Adrenal gland (tissue), 12 donors: ENCODE data around the gene TXN. TPM values are rescaled to one million over a fixed set of nuclear protein-coding genes. Genes with fewer than 3 reads are reported as not detected.
"Not testable (repeated sequence)": the region's sequence is repeated elsewhere in the genome, so short reads cannot be mapped to it uniquely, and the experiment has no call there.

Source experiments
- DNase-seq, 7 donors: peaks; one replicate each; pipeline ENCODE4 v3.0.0-alpha.2; 2019 to 2020
- H3K27ac ChIP-seq, 5 donors: fragments of 200-600 bp; sonication (generic) in 4 of 5; 1 replicate in 3 of 5; 2 replicates in 2 of 5; pipeline versions ENCODE4 v1.5.1 to v1.8.0; 2016 to 2020; ENCODE audit warnings: mild to moderate bottlenecking in 1 of 5
- H3K27me3 ChIP-seq: fragments of 200-600 bp; 2 replicates; pipeline ENCODE4 v1.8.0; 2021
- H3K36me3 ChIP-seq, 2 donors: fragments of 200-600 bp; replicated peaks in 1 of 2; 1 replicate in 1 of 2; 2 replicates in 1 of 2; pipeline versions ENCODE4 v1.5.1 to v1.8.0; 2018 to 2022
- H3K4me1 ChIP-seq, 2 donors: fragments of 200-600 bp; replicated peaks in 1 of 2; 1 replicate in 1 of 2; 2 replicates in 1 of 2; pipeline versions ENCODE4 v1.5.1 to v1.8.0; 2018 to 2021
- H3K4me3 ChIP-seq, 4 donors: fragments of 200-600 bp; sonication (generic) in 3 of 4; one replicate each; pipeline ENCODE4 v1.5.1; 2016 to 2018
- H3K9me3 ChIP-seq, 3 donors: fragments of 200-600 bp; sonication (generic) in 1 of 3; replicated peaks in 1 of 3; 1 replicate in 2 of 3; 2 replicates in 1 of 3; pipeline versions ENCODE4 v1.5.1 to v1.8.0; 2016 to 2021
- CTCF ChIP-seq, 6 experiments: fragments of 450-650 bp in 4 of 6; fragments of 200-600 bp in 2 of 6; sonication (generic) in 1 of 6; IDR thresholded peaks; 1 replicate in 5 of 6; 2 replicates in 1 of 6; pipeline versions ENCODE4 v1.5.1 to v1.8.0; 2016 to 2021; ENCODE audit warnings: antibody characterized with exemption in 6 of 6, mild to moderate bottlenecking in 2 of 6, moderate library complexity in 1 of 6
- POLR2A ChIP-seq, 2 donors: fragments of 450-650 bp; IDR thresholded peaks; one replicate each; pipeline ENCODE4 v1.6.1; 2017; ENCODE audit warnings: antibody characterized with exemption in 2 of 2, mild to moderate bottlenecking in 2 of 2, moderate library complexity in 1 of 2
- WGBS, 4 donors: extraction: QIAGEN DNeasy Blood & Tissue Kit in 2 of 4; methylation state at CpG; one replicate each; pipeline versions ENCODE4 v1.1.5 to v1.1.7; 2013 to 2017; 5-methylcytosine and 5-hydroxymethylcytosine counted together
- intact Hi-C, 2 donors: fragments of 100-400 bp; cut with DNase I; formaldehyde crosslinking; loops; one replicate each; pipeline versions ENCODE4 v1.14.1 to v1.15.0; 2022 to 2023
- polyA plus RNA-seq, 3 donors: library from polyadenylated mRNA; stranded (reverse); fragments of 200-250 nt in 2 of 3; fragments of 350-450 nt in 1 of 3; fragmentation: Illumina TruSeq in 1 of 3; extraction: RNeasy Lipid Tissue Mini Kit (QIAGEN cat#74804) in 1 of 3; gene quantifications; one replicate each; pipeline ENCODE4 v1.2.3, GENCODE V29; 2013 to 2014
- total RNA-seq, 9 donors: library from RNA; depleted of rRNA in 4 of 9; stranded (reverse); fragments of >200 nt in 4 of 9; fragments of 120-200 nt in 1 of 9; fragmentation: NEBNext Ultra II Directional in 1 of 9; extraction: Animal tissue kit (Norgen Biotek cat#: 25700) in 1 of 9; gene quantifications; one replicate each; pipeline versions ENCODE4 v1.1.0 to v1.2.4, GENCODE V29; 2013 to 2023
- donor health status: healthy with polysubstance abuse.
- donor health status: Bipolar disorder and iron deficiency.
- donor health status: DM: yes; HTN: yes; CAD: no.
- donor health status: DM: no; HTN: no; CAD: no.
- donor health status: DM: no; HTN: no; CAD: no.
- donor health status: DM: yes; HTN: yes; CAD: no.

Gene TXN
- total and polyA plus RNA-seq, 12 donors = 60.3 to 331 (median 112) TPM

GRCh38 chr9:110202232-110202631 is 54.1 kb downstream of the TXN start:
- peak in 1 of 7 donors; percentile 9 for DNase-seq
- no peak for TF ChIP-seq POLR2A (IDR thresholded peaks at IDR 0.05)
- TF ChIP-seq CTCF (IDR thresholded peaks at IDR 0.05) = no peak
- H3K9me3 ChIP-seq = no peaks in the 10 kb centered on the region
- no peak overlapping the region for H3K27ac ChIP-seq
- H3K36me3 ChIP-seq = no peaks in the 10 kb centered on the region
- intact Hi-C loops = no loop called here
- no peaks in the 10 kb centered on the region for H3K4me1 ChIP-seq
- 78 to 93% (median 88%) methylated on average over 6 of the region's 6 CpGs for WGBS, 4 donors
- no peak overlapping the region for H3K4me3 ChIP-seq
- peaks cover 3% of the 10 kb centered on the region for H3K27me3 ChIP-seq

- Histone ChIP-seq H3K4me1 (no peaks in the 10 kb centered on the region), H3K27ac (no peak overlapping the region), H3K4me3 (no peak overlapping the region), H3K9me3 (no peaks in the 10 kb centered on the region), H3K36me3 (no peaks in the 10 kb centered on the region), H3K27me3 (no peaks in the 10 kb centered on the region)
- 72 to 82% (median 78%) methylated on average over 2 of the region's 2 CpGs for WGBS, 4 donors
- intact Hi-C loops = no loop called here
- no peak for DNase-seq
- TF ChIP-seq CTCF (IDR thresholded peaks at IDR 0.05) = no peak
- TF ChIP-seq POLR2A (IDR thresholded peaks at IDR 0.05) = no peak
Measured at GRCh38 chr9:110199643-110200042, 56.7 kb downstream of the TXN start.

- DNase-seq = peak in 1 of 7 donors; percentile 28
- H3K27me3 ChIP-seq = no peaks in the 10 kb centered on the region
- no peak overlapping the region for H3K4me3 ChIP-seq
- WGBS, 4 donors = 81 to 90% (median 87%) methylated on average over 7 to 12 of the region's 12 CpGs
- H3K36me3 ChIP-seq = no peaks in the 10 kb centered on the region
- intact Hi-C loops = no loop called here
- H3K9me3 ChIP-seq = no peaks in the 10 kb centered on the region
- peaks cover 0 to 11% of the 10 kb centered on the region in 2 donors for H3K4me1 ChIP-seq
- no peak overlapping the region for H3K27ac ChIP-seq
- TF ChIP-seq CTCF (IDR thresholded peaks at IDR 0.05) = no peak
- TF ChIP-seq POLR2A (IDR thresholded peaks at IDR 0.05) = no peak
Measured at GRCh38 chr9:110198357-110198756, 58.0 kb downstream of the TXN start.

- WGBS, 4 donors = 47 to 72% (median 71%) methylated on average over 7 to 11 of the region's 11 CpGs
- intact Hi-C loops = no loop called here
- peaks cover 0 to 19% of the 10 kb centered on the region in 2 donors for H3K4me1 ChIP-seq
- TF ChIP-seq CTCF (IDR thresholded peaks at IDR 0.05) (peak in 3 of 6 experiments; percentile 19 to 39 (median 39)), POLR2A (IDR thresholded peaks at IDR 0.05) (no peak)
- H3K27ac ChIP-seq = peak overlapping the region in 1 of 5 donors; percentile 1
- no peak for DNase-seq
- no peak overlapping the region for H3K4me3 ChIP-seq
- H3K36me3 ChIP-seq = no peaks in the 10 kb centered on the region
- no peaks in the 10 kb centered on the region for H3K9me3 ChIP-seq
- H3K27me3 ChIP-seq = no peaks in the 10 kb centered on the region
Measured at GRCh38 chr9:110197330-110198187, 58.7 kb downstream of the TXN start.

GRCh38 chr9:110196084-110196499 is 60.2 kb downstream of the TXN start:
- WGBS, 4 donors = 81 to 94% (median 92%) methylated on average over 16 of the region's 16 CpGs
- not testable (repeated sequence) for H3K4me3 ChIP-seq, H3K27me3 ChIP-seq

More at GRCh38 chr9:110196084-110196499, 60.2 kb downstream of the TXN start:
- H3K36me3 ChIP-seq, H3K9me3 ChIP-seq, DNase-seq, H3K27ac ChIP-seq, intact Hi-C loops: not testable (repeated sequence)
- H3K4me1 ChIP-seq = peaks cover 0 to 29% of the 10 kb centered on the region in 2 donors
